ENCODE data around the gene SLC25A53. TPM values are rescaled to one million over a fixed set of nuclear protein-coding genes. Genes with fewer than 3 reads are reported as not detected.

Gene SLC25A53
- total and polyA plus RNA-seq, 2 of the 4 experiments (the other 2 are of a cell fraction) = 3.7 to 5.9 TPM

DNA sequence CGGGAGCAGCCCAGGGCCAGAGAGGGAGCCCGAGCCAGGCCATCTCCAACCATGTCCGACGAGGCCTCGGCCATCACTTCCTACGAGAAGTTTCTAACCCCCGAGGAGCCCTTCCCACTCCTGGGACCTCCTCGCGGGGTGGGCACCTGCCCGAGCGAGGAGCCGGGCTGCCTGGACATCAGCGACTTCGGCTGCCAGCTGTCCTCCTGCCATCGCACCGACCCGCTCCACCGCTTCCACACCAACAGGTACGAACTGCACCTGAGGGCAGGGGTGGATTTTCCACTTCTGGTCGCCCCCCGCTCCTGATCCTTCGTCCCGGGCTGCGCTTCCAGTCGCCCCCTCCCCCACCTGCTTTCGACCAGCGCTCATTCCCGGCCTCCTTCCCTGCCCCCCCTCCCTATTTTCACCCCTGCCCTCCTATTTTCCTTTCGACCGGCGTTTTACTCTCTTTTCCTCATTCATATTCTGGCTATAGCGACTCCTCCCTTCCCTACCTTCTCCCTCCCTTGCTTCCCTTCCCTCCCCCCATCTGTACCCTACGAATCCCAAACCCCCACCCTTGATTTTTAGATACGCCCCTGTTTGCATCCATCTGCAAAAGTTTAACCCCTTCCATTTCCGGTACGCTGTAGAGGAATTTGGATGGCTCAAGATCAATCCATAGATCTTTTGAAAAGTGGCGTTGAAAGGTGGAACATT lies 10.1 kb upstream of the SLC25A53 start (continued):
- TF ChIP-seq, protein P1, sequence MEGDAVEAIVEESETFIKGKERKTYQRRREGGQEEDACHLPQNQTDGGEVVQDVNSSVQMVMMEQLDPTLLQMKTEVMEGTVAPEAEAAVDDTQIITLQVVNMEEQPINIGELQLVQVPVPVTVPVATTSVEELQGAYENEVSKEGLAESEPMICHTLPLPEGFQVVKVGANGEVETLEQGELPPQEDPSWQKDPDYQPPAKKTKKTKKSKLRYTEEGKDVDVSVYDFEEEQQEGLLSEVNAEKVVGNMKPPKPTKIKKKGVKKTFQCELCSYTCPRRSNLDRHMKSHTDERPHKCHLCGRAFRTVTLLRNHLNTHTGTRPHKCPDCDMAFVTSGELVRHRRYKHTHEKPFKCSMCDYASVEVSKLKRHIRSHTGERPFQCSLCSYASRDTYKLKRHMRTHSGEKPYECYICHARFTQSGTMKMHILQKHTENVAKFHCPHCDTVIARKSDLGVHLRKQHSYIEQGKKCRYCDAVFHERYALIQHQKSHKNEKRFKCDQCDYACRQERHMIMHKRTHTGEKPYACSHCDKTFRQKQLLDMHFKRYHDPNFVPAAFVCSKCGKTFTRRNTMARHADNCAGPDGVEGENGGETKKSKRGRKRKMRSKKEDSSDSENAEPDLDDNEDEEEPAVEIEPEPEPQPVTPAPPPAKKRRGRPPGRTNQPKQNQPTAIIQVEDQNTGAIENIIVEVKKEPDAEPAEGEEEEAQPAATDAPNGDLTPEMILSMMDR (conservative IDR thresholded peaks at IDR 0.05; ENCODE audit: low read depth, low read length) = no peak

Data from IMR-90 (cell line).